HepG2 (cell line): ENCODE results near the gene BIRC7. TPM values are rescaled to one million over a fixed set of nuclear protein-coding genes. Genes with fewer than 3 reads are reported as not detected.

ENCODE experiments used
- CC2D1A ChIP-seq: sonication (generic); formaldehyde crosslinking; IDR thresholded peaks from 2 replicates; pipeline ENCODE4 v1.8.1; 2023; ENCODE audit warnings: mild to moderate bottlenecking, missing genetic modification reagents
- FOSL1 ChIP-seq: sonication (generic); formaldehyde crosslinking; IDR thresholded peaks from 2 replicates; pipeline ENCODE4 v1.9.0; 2021; ENCODE audit warnings: missing genetic modification reagents, borderline replicate concordance
- FOXO4 ChIP-seq: sonication (generic); formaldehyde crosslinking; conservative IDR thresholded peaks from 2 replicates; pipeline ENCODE4 v1.8.1; 2023; ENCODE audit warnings: missing genetic modification reagents
- GTF3A ChIP-seq: sonication (generic); formaldehyde crosslinking; conservative IDR thresholded peaks from 2 replicates; pipeline ENCODE4 v1.4.0; 2020; ENCODE audit warnings: mild to moderate bottlenecking, missing genetic modification reagents
- HDAC2 ChIP-seq: sonication (generic); formaldehyde crosslinking; IDR thresholded peaks from 2 replicates; pipeline ENCODE4 v1.4.0; 2020; ENCODE audit warnings: missing genetic modification reagents
- IRF2 ChIP-seq: IDR thresholded peaks from 2 replicates; pipeline ENCODE4 v1.6.1; 2018; ENCODE audit warnings: missing genetic modification reagents, missing compliant biosample characterization
- JDP2 ChIP-seq: sonication (generic); formaldehyde crosslinking; IDR thresholded peaks from 2 replicates; pipeline ENCODE4 v1.8.1; 2022; ENCODE audit warnings: missing genetic modification reagents, borderline replicate concordance
- KLF16 ChIP-seq, 2 experiments: sonication (generic) in 1 of 2; formaldehyde crosslinking in 1 of 2; IDR thresholded peaks; 2 replicates each; pipeline versions ENCODE4 v1.6.1 to v1.8.0; 2016 to 2023; ENCODE audit warnings: missing genetic modification reagents in 2 of 2, missing compliant biosample characterization in 1 of 2
- NONO ChIP-seq, 2 experiments: fragments of 450-650 bp in 1 of 2; sonication (generic) in 1 of 2; formaldehyde crosslinking in 1 of 2; IDR thresholded peaks in 1 of 2; conservative IDR thresholded peaks in 1 of 2; 2 replicates each; pipeline versions ENCODE4 v1.6.1 to v1.8.0; 2017 to 2022; ENCODE audit warnings: mild to moderate bottlenecking in 1 of 2, missing genetic modification reagents in 1 of 2, moderate library complexity in 1 of 2
- STAT5B ChIP-seq: sonication (generic); formaldehyde crosslinking; IDR thresholded peaks from 2 replicates; pipeline ENCODE4 v1.4.0; 2020; ENCODE audit warnings: missing genetic modification reagents
- ZBTB49 ChIP-seq: sonication (generic); formaldehyde crosslinking; IDR thresholded peaks from 2 replicates; pipeline ENCODE4 v1.4.0; 2020; ENCODE audit warnings: missing genetic modification reagents, borderline replicate concordance
- ZNF124 ChIP-seq: sonication (generic); formaldehyde crosslinking; IDR thresholded peaks from 2 replicates; pipeline ENCODE4 v1.4.0; 2020; ENCODE audit warnings: missing genetic modification reagents
- ZNF17 ChIP-seq: sonication (generic); formaldehyde crosslinking; IDR thresholded peaks from 2 replicates; pipeline ENCODE4 v1.5.0; 2020; ENCODE audit warnings: mild to moderate bottlenecking, missing genetic modification reagents
- ZNF451 ChIP-seq: sonication (generic); formaldehyde crosslinking; IDR thresholded peaks from 2 replicates; pipeline ENCODE4 v1.5.0; 2020; ENCODE audit warnings: mild to moderate bottlenecking, missing genetic modification reagents
- ZNF558 ChIP-seq: sonication (generic); formaldehyde crosslinking; IDR thresholded peaks from 2 replicates; pipeline ENCODE4 v1.9.0; 2022; ENCODE audit warnings: mild to moderate bottlenecking, missing genetic modification reagents, borderline replicate concordance
- ZNF607 ChIP-seq: sonication (generic); formaldehyde crosslinking; IDR thresholded peaks from 2 replicates; pipeline ENCODE4 v1.5.1; 2020; ENCODE audit warnings: missing genetic modification reagents, mild to moderate bottlenecking, borderline replicate concordance
- ZNF737 ChIP-seq: sonication (generic); formaldehyde crosslinking; IDR thresholded peaks from 2 replicates; pipeline ENCODE4 v1.5.0; 2020; ENCODE audit warnings: missing genetic modification reagents, mild to moderate bottlenecking, borderline replicate concordance
- polyA plus RNA-seq, 8 experiments: library from polyadenylated mRNA; depleted of rRNA in 3 of 8; stranded (reverse) in 7 of 8; unstranded in 1 of 8; fragments of >200 nt; fragmentation: Illumina TruSeq in 4 of 8; extraction: Trizol in 4 of 8; gene quantifications; 2 replicates each; pipeline versions ENCODE4 v1.2.1 to v1.2.3, GENCODE V29; 2011 to 2016; ENCODE audit warnings: low read depth in 4 of 8, missing spikeins in 1 of 8, mixed read lengths in 1 of 8; ENCODE audit not compliant: insufficient read depth in 1 of 8
- total RNA-seq, 5 experiments: library from RNA; depleted of rRNA; stranded (reverse); fragments of >200 nt; fragmentation: Illumina TruSeq; extraction: Trizol; gene quantifications; 2 replicates each; pipeline ENCODE4 v1.2.3, GENCODE V29; 2016; ENCODE audit warnings: low read depth in 1 of 5
- TF ChIP-seq, protein P1 (sequence below): sonication (generic); formaldehyde crosslinking; IDR thresholded peaks from 2 replicates; pipeline ENCODE4; 2020; ENCODE audit warnings: missing genetic modification reagents, mild to moderate bottlenecking, borderline replicate concordance
- TF ChIP-seq, protein P2 (sequence below): sonication (generic); formaldehyde crosslinking; IDR thresholded peaks from 2 replicates; pipeline ENCODE4 v1.8.1; 2023; ENCODE audit warnings: missing genetic modification reagents, mild to moderate bottlenecking, borderline replicate concordance
- TF ChIP-seq, protein P3 (sequence below): sonication (generic); formaldehyde crosslinking; IDR thresholded peaks from 2 replicates; pipeline ENCODE4 v1.4.0; 2020; ENCODE audit warnings: missing genetic modification reagents, mild to moderate bottlenecking, borderline replicate concordance

Gene BIRC7
- total and polyA plus RNA-seq, 2 of the 13 experiments (the other 11 are each of a cell fraction or from before 2014, with no cell fraction given): 0.27 to 5.1 TPM

GRCh38 chr20:63215101-63216040 lies 20.3 kb upstream of the BIRC7 start (continued):
- TF ChIP-seq ZBTB49 (CRISPR knock-in tag) (no peak), ZNF17 (CRISPR knock-in tag) (no peak), GTF3A (CRISPR knock-in tag) (no peak; the same call in 1 of the 2 replicates), ZNF124 (CRISPR knock-in tag) (no peak), ZNF737 (CRISPR knock-in tag) (no peak), FOSL1 (CRISPR knock-in tag) (no peak), ZNF607 (CRISPR knock-in tag) (no peak), CC2D1A (no peak), KLF16 (CRISPR knock-in tag; IDR thresholded peaks at IDR 0.05) (0 out of 4 replicates have a peak, but pooled peaks of 1 of the 2 experiments have one; percentile 15), FOXO4 (CRISPR knock-in tag) (no peak), NONO (IDR thresholded peaks at IDR 0.05) (no peak), NONO (CRISPR knock-in tag; conservative IDR thresholded peaks at IDR 0.05) (no peak; the same call in 1 of the 2 replicates), ZNF558 (CRISPR knock-in tag) (peak; percentile 38; the same call in 1 of the 2 replicates), JDP2 (CRISPR knock-in tag) (no peak), HDAC2 (peak; percentile 14), STAT5B (CRISPR knock-in tag) (no peak), ZNF451 (no peak; the same call in 1 of the 2 replicates), IRF2 (CRISPR knock-in tag) (no peak)
- TF ChIP-seq, protein P1, sequence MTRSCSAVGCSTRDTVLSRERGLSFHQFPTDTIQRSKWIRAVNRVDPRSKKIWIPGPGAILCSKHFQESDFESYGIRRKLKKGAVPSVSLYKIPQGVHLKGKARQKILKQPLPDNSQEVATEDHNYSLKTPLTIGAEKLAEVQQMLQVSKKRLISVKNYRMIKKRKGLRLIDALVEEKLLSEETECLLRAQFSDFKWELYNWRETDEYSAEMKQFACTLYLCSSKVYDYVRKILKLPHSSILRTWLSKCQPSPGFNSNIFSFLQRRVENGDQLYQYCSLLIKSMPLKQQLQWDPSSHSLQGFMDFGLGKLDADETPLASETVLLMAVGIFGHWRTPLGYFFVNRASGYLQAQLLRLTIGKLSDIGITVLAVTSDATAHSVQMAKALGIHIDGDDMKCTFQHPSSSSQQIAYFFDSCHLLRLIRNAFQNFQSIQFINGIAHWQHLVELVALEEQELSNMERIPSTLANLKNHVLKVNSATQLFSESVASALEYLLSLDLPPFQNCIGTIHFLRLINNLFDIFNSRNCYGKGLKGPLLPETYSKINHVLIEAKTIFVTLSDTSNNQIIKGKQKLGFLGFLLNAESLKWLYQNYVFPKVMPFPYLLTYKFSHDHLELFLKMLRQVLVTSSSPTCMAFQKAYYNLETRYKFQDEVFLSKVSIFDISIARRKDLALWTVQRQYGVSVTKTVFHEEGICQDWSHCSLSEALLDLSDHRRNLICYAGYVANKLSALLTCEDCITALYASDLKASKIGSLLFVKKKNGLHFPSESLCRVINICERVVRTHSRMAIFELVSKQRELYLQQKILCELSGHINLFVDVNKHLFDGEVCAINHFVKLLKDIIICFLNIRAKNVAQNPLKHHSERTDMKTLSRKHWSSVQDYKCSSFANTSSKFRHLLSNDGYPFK: 0 out of 2 replicates have a peak, but pooled peaks have one; percentile 32
- TF ChIP-seq, protein P2, sequence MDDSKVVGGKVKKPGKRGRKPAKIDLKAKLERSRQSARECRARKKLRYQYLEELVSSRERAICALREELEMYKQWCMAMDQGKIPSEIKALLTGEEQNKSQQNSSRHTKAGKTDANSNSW (CRISPR knock-in tag): no peak
- TF ChIP-seq, protein P3, sequence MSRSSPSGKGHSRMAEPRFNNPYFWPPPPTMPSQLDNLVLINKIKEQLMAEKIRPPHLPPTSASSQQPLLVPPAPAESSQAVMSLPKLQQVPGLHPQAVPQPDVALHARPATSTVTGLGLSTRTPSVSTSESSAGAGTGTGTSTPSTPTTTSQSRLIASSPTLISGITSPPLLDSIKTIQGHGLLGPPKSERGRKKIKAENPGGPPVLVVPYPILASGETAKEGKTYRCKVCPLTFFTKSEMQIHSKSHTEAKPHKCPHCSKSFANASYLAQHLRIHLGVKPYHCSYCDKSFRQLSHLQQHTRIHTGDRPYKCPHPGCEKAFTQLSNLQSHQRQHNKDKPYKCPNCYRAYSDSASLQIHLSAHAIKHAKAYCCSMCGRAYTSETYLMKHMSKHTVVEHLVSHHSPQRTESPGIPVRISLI: no peak
